T-cell (primary cell): ENCODE measurements around the gene KMT2B. TPM values are rescaled to one million over a fixed set of nuclear protein-coding genes. Genes with fewer than 3 reads are reported as not detected.

Experiments
- ATAC-seq, 4 experiments: fragments of 200-7000 bp in 3 of 4; fragments of 150-1000 bp in 1 of 4; cut with Tn5 transposase; replicated peaks in 1 of 4; 1 replicate in 3 of 4; 2 replicates in 1 of 4; pipeline ENCODE4 v1.10.0; 2021; ENCODE audit warnings: moderate library complexity in 3 of 4, mild to moderate bottlenecking in 2 of 4, moderate number of reproducible peaks in 1 of 4
- CTCF ChIA-PET, 2 donors: fragments of 300-600 bp; sonication (Branson Sonifier 250); formaldehyde crosslinking; loops; one replicate each; lab custom pipeline; 2022; ENCODE audit warnings: antibody characterized with exemption in 2 of 2; lab: Charles Lee
- POLR2A ChIA-PET, 2 donors: fragments of 300-600 bp; sonication (Branson Sonifier 250); formaldehyde crosslinking; loops; one replicate each; lab custom pipeline; 2022; ENCODE audit warnings: antibody characterized with exemption in 2 of 2; lab: Charles Lee
- DNase-seq, 35 experiments: peaks; one replicate each; pipeline versions ENCODE4 v3.0.0 to v3.0.0-alpha.2; 2013 to 2023
- H3K27ac ChIP-seq: one replicate; pipeline ENCODE4 v1.5.1; 2013; ENCODE audit warnings: low read length
- H3K27me3 ChIP-seq, 2 experiments: replicated peaks in 1 of 2; 1 replicate in 1 of 2; 2 replicates in 1 of 2; pipeline versions ENCODE4 v1.6.1 to v1.7.0; 2013; ENCODE audit warnings: low read length in 1 of 2, mixed read lengths in 1 of 2; ENCODE audit not compliant: control insufficient read depth in 2 of 2, insufficient read depth in 2 of 2; ENCODE audit errors: extremely low read depth in 1 of 2
- H3K36me3 ChIP-seq, 2 donors: 1 replicate in 1 of 2; 2 replicates in 1 of 2; pipeline versions ENCODE4 v1.6.1 to v1.7.0; 2013; ENCODE audit warnings: low read length in 1 of 2; ENCODE audit not compliant: control insufficient read depth in 2 of 2, insufficient read depth in 1 of 2; ENCODE audit errors: extremely low read depth in 1 of 2
- H3K4me1 ChIP-seq, 2 experiments: 1 replicate in 1 of 2; 2 replicates in 1 of 2; pipeline versions ENCODE4 v1.6.1 to v1.7.0; 2013; ENCODE audit warnings: low read length in 2 of 2, mixed read lengths in 1 of 2; ENCODE audit not compliant: insufficient read depth in 2 of 2, control insufficient read depth in 1 of 2; ENCODE audit errors: extremely low read depth in 1 of 2
- H3K4me3 ChIP-seq, 2 donors: 1 replicate in 1 of 2; 2 replicates in 1 of 2; pipeline versions ENCODE4 v1.5.1 to v1.7.0; 2013; ENCODE audit warnings: mild to moderate bottlenecking in 2 of 2, low read length in 1 of 2, moderate library complexity in 1 of 2; ENCODE audit not compliant: control insufficient read depth in 1 of 2; ENCODE audit errors: extremely low read depth in 1 of 2
- H3K9me3 ChIP-seq: 2 replicates; pipeline ENCODE4 v1.7.0; 2013
- H3K27ac Mint-ChIP-seq, 2 donors: one replicate each; pipeline ENCODE4 v1.8.0; 2020 to 2021; ENCODE audit warnings: mild to moderate bottlenecking in 2 of 2, mixed read lengths in 2 of 2
- H3K27me3 Mint-ChIP-seq, 2 donors: one replicate each; pipeline ENCODE4 v1.8.0; 2021 to 2022; ENCODE audit warnings: mixed read lengths in 2 of 2
- H3K36me3 Mint-ChIP-seq: one replicate; pipeline ENCODE4 v1.8.0; 2021; ENCODE audit warnings: mixed read lengths
- H3K4me1 Mint-ChIP-seq, 3 donors: one replicate each; pipeline ENCODE4 v1.8.0; 2020 to 2022; ENCODE audit warnings: mixed read lengths in 3 of 3, mild to moderate bottlenecking in 1 of 3
- H3K4me3 Mint-ChIP-seq, 3 donors: one replicate each; pipeline ENCODE4 v1.8.0; 2020 to 2022; ENCODE audit warnings: mild to moderate bottlenecking in 3 of 3, mixed read lengths in 3 of 3, moderate library complexity in 3 of 3
- H3K9me3 Mint-ChIP-seq, 3 donors: one replicate each; pipeline ENCODE4 v1.8.0; 2020 to 2022; ENCODE audit warnings: mixed read lengths in 3 of 3
- WGBS: methylation state at CpG from one replicate; pipeline ENCODE4 v1.1.5; 2013; ENCODE audit warnings: missing lambda C conversion rate; ENCODE audit not compliant: insufficient coverage; 5-methylcytosine and 5-hydroxymethylcytosine counted together
- total RNA-seq, 35 experiments: library from RNA in 6 of 35; stranded (reverse) in 6 of 35; fragments of 120-200 nt in 1 of 35; gene quantifications; one replicate each; pipeline versions ENCODE4 v1.2.1 to v1.2.4 and lab custom pipeline; 2013 to 2026

Gene KMT2B
- total RNA-seq, 5 donors from 2014 or later (not counting 1 experiment from before 2014, with no cell fraction given): 76.4 to 107 (median 92.5) TPM

DNA sequence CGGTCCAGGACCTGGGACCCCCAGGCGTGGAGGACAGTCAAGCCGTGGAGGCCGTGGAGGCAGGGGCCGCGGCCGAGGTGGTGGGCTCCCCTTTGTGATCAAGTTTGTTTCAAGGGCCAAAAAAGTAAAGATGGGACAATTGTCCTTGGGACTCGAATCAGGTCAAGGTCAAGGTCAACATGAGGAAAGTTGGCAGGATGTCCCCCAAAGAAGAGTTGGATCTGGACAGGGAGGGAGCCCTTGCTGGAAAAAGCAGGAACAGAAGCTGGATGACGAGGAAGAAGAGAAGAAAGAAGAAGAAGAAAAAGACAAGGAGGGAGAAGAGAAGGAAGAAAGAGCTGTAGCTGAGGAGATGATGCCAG is 2.3 kb downstream of the KMT2B start:
- no peak overlapping the region for H3K4me3 ChIP-seq
- DNase-seq: no peak
- H3K4me1 Mint-ChIP-seq: peaks cover 33 to 43% (median 38%) of the 10 kb centered on the region in 3 donors
- H3K27me3 ChIP-seq: no peaks in the 10 kb centered on the region
- peaks cover 7 to 42% of the 10 kb centered on the region in 2 experiments for H3K4me1 ChIP-seq
- POLR2A ChIA-PET: no interaction called here
- H3K27ac ChIP-seq: no peak overlapping the region
- no peak overlapping the region for H3K27ac Mint-ChIP-seq
- H3K4me3 Mint-ChIP-seq: peak overlapping the region; percentile 25 to 52 (median 41)
- no peaks in the 10 kb centered on the region for H3K9me3 ChIP-seq
- CTCF ChIA-PET: no interaction called here
- 95% methylated on average over 8 of the region's 9 CpGs for WGBS
- no peaks in the 10 kb centered on the region for H3K9me3 Mint-ChIP-seq
- H3K27me3 Mint-ChIP-seq: no peaks in the 10 kb centered on the region
- peaks cover 29 to 46% of the 10 kb centered on the region in 2 donors for H3K36me3 ChIP-seq
- ATAC-seq: no peak
- H3K36me3 Mint-ChIP-seq: peaks cover 27% of the 10 kb centered on the region

DNA sequence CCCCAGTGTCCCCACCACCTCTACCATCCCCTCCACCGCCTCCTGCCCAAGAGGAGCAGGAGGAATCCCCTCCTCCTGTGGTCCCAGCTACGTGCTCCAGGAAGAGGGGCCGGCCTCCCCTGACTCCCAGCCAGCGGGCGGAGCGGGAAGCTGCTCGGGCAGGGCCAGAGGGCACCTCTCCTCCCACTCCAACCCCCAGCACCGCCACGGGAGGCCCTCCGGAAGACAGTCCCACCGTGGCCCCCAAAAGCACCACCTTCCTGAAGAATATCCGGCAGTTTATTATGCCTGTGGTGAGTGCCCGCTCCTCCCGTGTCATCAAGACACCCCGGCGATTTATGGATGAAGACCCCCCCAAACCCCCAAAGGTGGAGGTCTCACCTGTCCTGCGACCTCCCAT is 2.8 kb downstream of the KMT2B start:
- CTCF ChIA-PET: no interaction called here
- H3K4me3 Mint-ChIP-seq: peak overlapping the region in 1 of 3 donors; percentile 25

DNA sequence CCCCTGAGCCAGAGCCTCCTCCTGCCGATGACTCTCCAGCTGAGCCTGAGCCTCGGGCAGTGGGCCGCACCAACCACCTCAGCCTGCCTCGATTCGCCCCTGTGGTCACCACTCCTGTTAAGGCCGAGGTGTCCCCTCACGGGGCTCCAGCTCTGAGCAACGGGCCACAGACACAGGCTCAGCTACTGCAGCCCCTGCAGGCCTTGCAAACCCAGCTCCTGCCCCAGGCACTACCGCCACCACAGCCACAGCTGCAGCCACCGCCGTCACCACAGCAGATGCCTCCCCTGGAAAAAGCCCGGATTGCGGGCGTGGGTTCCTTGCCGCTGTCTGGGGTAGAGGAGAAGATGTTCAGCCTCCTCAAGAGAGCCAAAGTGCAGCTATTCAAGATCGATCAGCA is 3.6 kb downstream of the KMT2B start:
- no peaks in the 10 kb centered on the region for H3K27me3 ChIP-seq
- no peak overlapping the region for H3K27ac ChIP-seq
- ATAC-seq (no peak), DNase-seq (no peak)
- WGBS: 96% methylated on average over 11 of the region's 16 CpGs
- no peaks in the 10 kb centered on the region for H3K9me3 ChIP-seq
- H3K36me3 ChIP-seq: peaks cover 39 to 58% of the 10 kb centered on the region in 2 donors
- Mint-ChIP-seq H3K27me3 (no peaks in the 10 kb centered on the region), H3K9me3 (no peaks in the 10 kb centered on the region), H3K36me3 (peaks cover 39% of the 10 kb centered on the region), H3K4me1 (peaks cover 29 to 32% (median 30%) of the 10 kb centered on the region in 3 donors), H3K27ac (no peak overlapping the region), H3K4me3 (peak overlapping the region in 1 of 3 donors; percentile 15)
- H3K4me1 ChIP-seq: peaks cover 5 to 29% of the 10 kb centered on the region in 2 experiments
- no peak overlapping the region for H3K4me3 ChIP-seq
- CTCF ChIA-PET: no interaction called here
- POLR2A ChIA-PET: no interaction called here

More for the DNA sequence above, 2.8 kb downstream of the KMT2B start:
- Mint-ChIP-seq H3K27me3 (no peaks in the 10 kb centered on the region), H3K4me1 (peaks cover 32 to 39% (median 37%) of the 10 kb centered on the region in 3 donors), H3K36me3 (peaks cover 32% of the 10 kb centered on the region), H3K9me3 (no peaks in the 10 kb centered on the region), H3K27ac (no peak overlapping the region)
- DNase-seq (no peak), ATAC-seq (no peak)
- H3K9me3 ChIP-seq: no peaks in the 10 kb centered on the region
- no peak overlapping the region for H3K27ac ChIP-seq
- no peaks in the 10 kb centered on the region for H3K27me3 ChIP-seq
- H3K4me3 ChIP-seq: no peak overlapping the region
- POLR2A ChIA-PET: no interaction called here
- peaks cover 34 to 51% of the 10 kb centered on the region in 2 donors for H3K36me3 ChIP-seq
- WGBS: 96% methylated on average over 6 of the region's 17 CpGs
- peaks cover 6 to 37% of the 10 kb centered on the region in 2 experiments for H3K4me1 ChIP-seq

DNA sequence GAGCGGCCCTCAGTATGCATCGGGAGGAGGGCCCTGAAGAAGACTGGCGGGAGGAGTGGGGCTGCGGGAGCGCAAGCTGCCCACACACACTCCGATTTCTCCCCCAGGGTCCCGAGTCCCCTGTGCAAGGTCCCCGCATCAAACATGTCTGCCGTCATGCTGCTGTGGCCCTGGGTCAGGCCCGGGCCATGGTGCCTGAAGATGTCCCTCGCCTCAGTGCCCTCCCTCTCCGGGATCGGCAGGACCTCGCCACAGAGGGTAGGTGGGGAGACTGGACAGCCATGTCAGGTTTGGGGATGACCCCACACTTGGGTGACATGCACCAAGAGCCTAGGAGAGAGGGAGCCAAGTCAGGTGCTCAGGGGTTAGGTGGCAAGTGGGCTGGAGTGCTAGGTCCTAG is 4.7 kb downstream of the KMT2B start:
- CTCF ChIA-PET: no interaction called here
- POLR2A ChIA-PET: no interaction called here
- H3K4me1 ChIP-seq: peaks cover 5 to 21% of the 10 kb centered on the region in 2 experiments
- no peaks in the 10 kb centered on the region for H3K9me3 ChIP-seq
- H3K27ac ChIP-seq: no peak overlapping the region
- peaks cover 24 to 28% (median 26%) of the 10 kb centered on the region in 3 donors for H3K4me1 Mint-ChIP-seq
- H3K36me3 ChIP-seq: peaks cover 44 to 68% of the 10 kb centered on the region in 2 donors
- H3K36me3 Mint-ChIP-seq: peaks cover 44% of the 10 kb centered on the region
- no peak overlapping the region for H3K4me3 Mint-ChIP-seq
- DNase-seq: no peak
- H3K27me3 ChIP-seq: no peaks in the 10 kb centered on the region
- H3K9me3 Mint-ChIP-seq: no peaks in the 10 kb centered on the region
- no peak overlapping the region for H3K4me3 ChIP-seq
- H3K27me3 Mint-ChIP-seq: no peaks in the 10 kb centered on the region
- no peak for ATAC-seq
- WGBS: 95% methylated on average over 8 of the region's 14 CpGs
- no peak overlapping the region for H3K27ac Mint-ChIP-seq

DNA sequence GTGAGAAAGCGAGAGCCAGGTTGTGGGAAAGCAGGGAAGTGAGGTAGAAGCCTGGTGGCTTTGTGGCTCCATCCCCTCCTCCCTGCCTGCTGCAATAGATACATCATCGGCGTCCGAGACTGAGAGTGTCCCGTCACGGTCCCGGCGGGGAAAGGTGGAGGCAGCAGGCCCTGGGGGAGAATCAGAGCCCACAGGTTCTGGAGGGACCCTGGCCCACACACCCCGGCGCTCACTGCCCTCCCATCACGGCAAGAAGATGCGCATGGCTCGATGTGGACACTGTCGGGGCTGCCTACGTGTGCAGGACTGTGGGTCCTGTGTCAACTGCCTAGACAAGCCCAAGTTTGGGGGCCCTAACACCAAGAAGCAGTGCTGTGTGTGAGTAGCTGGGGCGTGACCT is 5.1 kb downstream of the KMT2B start:
- no peaks in the 10 kb centered on the region for H3K9me3 ChIP-seq
- no peaks in the 10 kb centered on the region for H3K27me3 ChIP-seq
- Mint-ChIP-seq H3K27me3 (no peaks in the 10 kb centered on the region), H3K36me3 (peaks cover 44% of the 10 kb centered on the region), H3K27ac (no peak overlapping the region), H3K9me3 (no peaks in the 10 kb centered on the region), H3K4me1 (peaks cover 24 to 28% (median 26%) of the 10 kb centered on the region in 3 donors), H3K4me3 (no peak overlapping the region)
- WGBS: 100% methylated on average over 14 of the region's 16 CpGs
- no peak overlapping the region for H3K4me3 ChIP-seq
- ATAC-seq (no peak), DNase-seq (no peak)
- peaks cover 47 to 72% of the 10 kb centered on the region in 2 donors for H3K36me3 ChIP-seq
- CTCF ChIA-PET: interaction anchor here in 1 of 2 donors (0.6 kb wide), 1 partner anchor 24 kb away, joined by 8 read pairs; no protein-coding TSS in a partner anchor
- POLR2A ChIA-PET: interaction anchor here in 1 of 2 donors (0.6 kb wide), 1 partner anchor 706 kb away, joined by 3 read pairs; no protein-coding TSS in a partner anchor
- H3K27ac ChIP-seq: no peak overlapping the region
- H3K4me1 ChIP-seq: peaks cover 5 to 21% of the 10 kb centered on the region in 2 experiments

DNA sequence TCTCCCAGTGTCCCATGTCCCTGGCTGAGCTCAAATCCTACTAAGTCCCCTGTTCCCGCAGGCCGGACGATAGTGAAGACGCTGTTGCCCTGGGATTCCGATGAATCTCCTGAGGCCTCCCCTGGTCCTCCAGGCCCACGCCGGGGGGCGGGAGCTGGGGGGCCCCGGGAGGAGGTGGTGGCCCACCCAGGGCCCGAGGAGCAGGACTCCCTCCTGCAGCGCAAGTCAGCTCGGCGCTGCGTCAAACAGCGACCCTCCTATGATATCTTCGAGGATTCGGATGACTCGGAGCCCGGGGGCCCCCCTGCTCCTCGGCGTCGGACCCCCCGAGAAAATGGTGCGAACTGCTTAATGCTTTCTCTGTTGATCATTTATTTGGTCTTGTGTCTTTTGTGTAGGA is 5.9 kb downstream of the KMT2B start:
- ATAC-seq: no peak
- Histone ChIP-seq H3K4me3 (no peak overlapping the region), H3K27ac (no peak overlapping the region), H3K9me3 (no peaks in the 10 kb centered on the region), H3K36me3 (peaks cover 49 to 80% of the 10 kb centered on the region in 2 donors), H3K4me1 (peaks cover 4 to 17% of the 10 kb centered on the region in 2 experiments), H3K27me3 (no peaks in the 10 kb centered on the region)
- WGBS: over 99% methylated on average over 24 of the region's 24 CpGs
- Mint-ChIP-seq H3K27me3 (no peaks in the 10 kb centered on the region), H3K27ac (no peak overlapping the region), H3K4me3 (no peak overlapping the region), H3K36me3 (peaks cover 52% of the 10 kb centered on the region), H3K4me1 (peaks cover 20 to 25% (median 24%) of the 10 kb centered on the region in 3 donors), H3K9me3 (no peaks in the 10 kb centered on the region)
- CTCF ChIA-PET: interaction anchor here in 1 of 2 donors (0.6 kb wide), 1 partner anchor 19 kb away, joined by 5 read pairs; no protein-coding TSS in a partner anchor
- no peak for DNase-seq
- POLR2A ChIA-PET: interaction anchor here in 1 of 2 donors (1.2 kb wide), 1 partner anchor 24 kb away, joined by 3 read pairs; no protein-coding TSS in a partner anchor
